Hepatocyte (in vitro differentiated cells): Measurements from ENCODE around the gene PLOD3. TPM values are rescaled to one million over a fixed set of nuclear protein-coding genes. Genes with fewer than 3 reads are reported as not detected.

Experiments used
- DNase-seq: peaks from one replicate; pipeline ENCODE4 v3.0.0-alpha.2; 2016; ENCODE audit warnings: low spot score
- H2AFZ ChIP-seq: fragments of 200-600 bp; sonication (generic); 2 replicates; pipeline ENCODE4 v1.6.0; 2016; ENCODE audit warnings: antibody characterized with exemption, mild to moderate bottlenecking
- H3K27ac ChIP-seq: fragments of 200-600 bp; sonication (generic); 2 replicates; pipeline ENCODE4 v1.5.1; 2016; ENCODE audit warnings: mild to moderate bottlenecking
- H3K27me3 ChIP-seq: fragments of 200-600 bp; sonication (generic); 2 replicates; pipeline ENCODE4 v1.6.1; 2016
- H3K36me3 ChIP-seq: fragments of 200-600 bp; sonication (generic); replicated peaks from 2 replicates; pipeline ENCODE4 v1.5.1; 2016; ENCODE audit warnings: low read depth; ENCODE audit not compliant: insufficient read depth
- H3K4me1 ChIP-seq: fragments of 200-600 bp; sonication (generic); 2 replicates; pipeline ENCODE4 v1.5.1; 2016; ENCODE audit warnings: mild to moderate bottlenecking, moderate library complexity; ENCODE audit not compliant: insufficient read depth
- H3K4me2 ChIP-seq: fragments of 200-600 bp; sonication (generic); 2 replicates; pipeline ENCODE4 v1.6.0; 2016
- H3K4me3 ChIP-seq: fragments of 200-600 bp; sonication (generic); 2 replicates; pipeline ENCODE4 v1.5.1; 2016; ENCODE audit warnings: mild to moderate bottlenecking
- H3K79me2 ChIP-seq: fragments of 200-600 bp; sonication (generic); 2 replicates; pipeline ENCODE4 v1.6.0; 2017; ENCODE audit warnings: mild to moderate bottlenecking
- H3K9me2 ChIP-seq: fragments of 200-600 bp; sonication (generic); replicated peaks from 2 replicates; pipeline ENCODE4 v1.6.0; 2017; ENCODE audit warnings: mild to moderate bottlenecking; ENCODE audit not compliant: insufficient read depth
- H3K9me3 ChIP-seq: fragments of 200-600 bp; sonication (generic); 2 replicates; pipeline ENCODE4 v1.5.1; 2016; ENCODE audit warnings: low read depth, mild to moderate bottlenecking
- H4K20me1 ChIP-seq: fragments of 200-600 bp; sonication (generic); 2 replicates; pipeline ENCODE4 v1.6.0; 2016; ENCODE audit warnings: mild to moderate bottlenecking; ENCODE audit not compliant: insufficient read depth, poor library complexity, severe bottlenecking
- CTCF ChIP-seq: fragments of 200-600 bp; sonication (generic); IDR thresholded peaks from 2 replicates; pipeline ENCODE4 v1.5.1; 2016; ENCODE audit warnings: antibody characterized with exemption, mild to moderate bottlenecking; ENCODE audit not compliant: poor library complexity
- EZH2 ChIP-seq: fragments of 200-600 bp; sonication (generic); IDR thresholded peaks from 2 replicates; pipeline ENCODE4 v1.6.1; 2016; ENCODE audit warnings: antibody characterized with exemption, mild to moderate bottlenecking, borderline replicate concordance
- EZH2phosphoT487 ChIP-seq: fragments of 200-600 bp; sonication (generic); IDR thresholded peaks from one replicate; pipeline ENCODE4 v1.6.1; 2018; ENCODE audit warnings: antibody characterized with exemption, mild to moderate bottlenecking, low read depth, moderate library complexity; ENCODE audit not compliant: unreplicated experiment, severe bottlenecking
- WGBS: methylation state at CpG from one replicate; pipeline ENCODE4 v1.1.6; 2016; ENCODE audit warnings: low lambda C conversion rate; ENCODE audit errors: missing lambda C conversion rate; 5-methylcytosine and 5-hydroxymethylcytosine counted together
- polyA plus RNA-seq: library from polyadenylated mRNA; unstranded; fragments of >200 nt; fragmentation: Nextera tagmentation; extraction: Ambion mirVana; gene quantifications from 2 replicates; pipeline ENCODE4 v1.2.1, GENCODE V29; 2016
- total RNA-seq: library from RNA; depleted of rRNA; stranded (reverse); fragments of >200 nt; gene quantifications from 2 replicates; pipeline ENCODE4 v1.2.3, GENCODE V29; 2014

Gene PLOD3
- total and polyA plus RNA-seq, 2 experiments from 2014 or later, result 37.6 to 127 TPM

GRCh38 chr7:101241015-101241363 is 23.6 kb upstream of the PLOD3 start:
- Histone ChIP-seq H3K79me2 (peaks cover 37% of the 10 kb centered on the region), H3K4me3 (no peak overlapping the region), H3K9me3 (no peaks in the 10 kb centered on the region), H3K4me1 (peaks cover 9% of the 10 kb centered on the region), H3K9me2 (no peaks in the 10 kb centered on the region), H4K20me1 (peaks cover 13% of the 10 kb centered on the region), H2AFZ (no peak overlapping the region), H3K4me2 (no peak overlapping the region), H3K27ac (no peak overlapping the region), H3K36me3 (no peaks in the 10 kb centered on the region), H3K27me3 (no peaks in the 10 kb centered on the region)
- WGBS, result 93% methylated on average over 11 of the region's 12 CpGs
- no peak for DNase-seq
- TF ChIP-seq CTCF (no peak), EZH2phosphoT487 (no peak), EZH2 (no peak)

GRCh38 chr7:101240226-101241014 is 23.0 kb upstream of the PLOD3 start:
- no peak overlapping the region for H3K4me3 ChIP-seq
- WGBS, result 93% methylated on average over 32 of the region's 32 CpGs

DNA sequence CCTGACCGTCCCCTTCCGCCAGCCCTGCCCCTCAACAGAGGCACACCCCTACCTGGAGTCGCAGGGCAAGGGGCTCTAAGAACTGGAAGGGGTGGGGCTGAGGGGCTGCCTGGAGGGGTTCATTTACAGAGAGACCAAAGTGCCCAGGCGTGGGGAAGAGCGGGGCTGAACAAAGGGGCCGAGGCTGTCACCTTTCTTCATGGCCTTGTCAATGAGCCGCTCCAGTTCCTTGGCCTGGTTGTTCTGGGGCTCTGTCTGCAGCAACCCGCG is 22.5 kb upstream of the PLOD3 start:
- H3K9me3 ChIP-seq, result no peaks in the 10 kb centered on the region
- no peak overlapping the region for H3K27ac ChIP-seq
- H3K4me3 ChIP-seq, result no peak overlapping the region
- H3K9me2 ChIP-seq, result no peaks in the 10 kb centered on the region
- H4K20me1 ChIP-seq, result peaks cover 13% of the 10 kb centered on the region
- no peak for DNase-seq
- no peaks in the 10 kb centered on the region for H3K27me3 ChIP-seq
- TF ChIP-seq EZH2 (no peak), CTCF (no peak), EZH2phosphoT487 (no peak)
- H2AFZ ChIP-seq, result no peak overlapping the region
- no peak overlapping the region for H3K4me2 ChIP-seq
- H3K79me2 ChIP-seq, result peaks cover 31% of the 10 kb centered on the region
- H3K4me1 ChIP-seq, result peaks cover 9% of the 10 kb centered on the region
- no peaks in the 10 kb centered on the region for H3K36me3 ChIP-seq
- WGBS, result 88% methylated on average over 9 of the region's 9 CpGs

More at GRCh38 chr7:101240226-101241014, 23.0 kb upstream of the PLOD3 start:
- Histone ChIP-seq H3K4me1 (peaks cover 9% of the 10 kb centered on the region), H3K9me2 (no peaks in the 10 kb centered on the region), H3K27me3 (no peaks in the 10 kb centered on the region), H3K9me3 (no peaks in the 10 kb centered on the region), H2AFZ (no peak overlapping the region), H3K4me2 (no peak overlapping the region), H4K20me1 (peaks cover 13% of the 10 kb centered on the region), H3K36me3 (no peaks in the 10 kb centered on the region), H3K79me2 (peaks cover 32% of the 10 kb centered on the region), H3K27ac (no peak overlapping the region)
- TF ChIP-seq EZH2 (no peak), EZH2phosphoT487 (no peak), CTCF (no peak)
- DNase-seq, result no peak
